HG03571 (cell line): Measurements from ENCODE around the gene GGT6.

Experiments used
- ATAC-seq: cut with Tn5 transposase; IDR thresholded peaks from one replicate; pipeline ENCODE4 v1.9.1; 2021; ENCODE audit not compliant: unreplicated experiment

The GGT6 gene

GRCh38 chr17:4527134-4527533, 33.2 kb downstream of the GGT6 start:
- no peak for ATAC-seq

GRCh38 chr17:4525691-4526397, 34.5 kb downstream of the GGT6 start:
- no peak for ATAC-seq

GRCh38 chr17:4523946-4524345, 36.4 kb downstream of the GGT6 start:
- ATAC-seq = no peak

GRCh38 chr17:4522661-4523060, 37.7 kb downstream of the GGT6 start:
- ATAC-seq = no peak

GRCh38 chr17:4520894-4521600, 39.3 kb downstream of the GGT6 start:
- no peak for ATAC-seq

- ATAC-seq = no peak
Observed at GRCh38 chr17:4520060-4520893, 40.1 kb downstream of the GGT6 start.

GRCh38 chr17:4519361-4519788, 41.0 kb downstream of the GGT6 start:
- ATAC-seq = no peak

- ATAC-seq = no peak
Observed at GRCh38 chr17:4518901-4519300, 41.5 kb downstream of the GGT6 start.

- ATAC-seq = no peak
Observed at GRCh38 chr17:4516735-4517134, 43.6 kb downstream of the GGT6 start.

- ATAC-seq = no peak
Observed at GRCh38 chr17:4515501-4515900, 44.9 kb downstream of the GGT6 start.

GRCh38 chr17:4514779-4515178, 45.6 kb downstream of the GGT6 start:
- no peak for ATAC-seq

GRCh38 chr17:4514206-4514605, 46.2 kb downstream of the GGT6 start:
- ATAC-seq = no peak

- no peak for ATAC-seq
Observed at GRCh38 chr17:4513113-4514032, 47.0 kb downstream of the GGT6 start.

GRCh38 chr17:4512156-4513112, 47.9 kb downstream of the GGT6 start:
- ATAC-seq = no peak

GRCh38 chr17:4511199-4511932, 49.0 kb downstream of the GGT6 start:
- no peak for ATAC-seq

- ATAC-seq = no peak
Observed at GRCh38 chr17:4510618-4510941, 49.8 kb downstream of the GGT6 start.

GRCh38 chr17:4509923-4510617, 50.3 kb downstream of the GGT6 start:
- no peak for ATAC-seq

- ATAC-seq = no peak
Observed at GRCh38 chr17:4509401-4509800, 51.0 kb downstream of the GGT6 start.
